KMS-11 (cell line): Measurements from ENCODE around the gene PCDH7.

Experiments used
- H2AFZ ChIP-seq: fragments of 200-600 bp; sonication (generic); 2 replicates; pipeline ENCODE4 v1.6.1; 2016; ENCODE audit warnings: antibody characterized with exemption, mixed run types, low read depth
- H3K27ac ChIP-seq: fragments of 200-600 bp; sonication (generic); 2 replicates; pipeline ENCODE4 v1.6.1; 2016; ENCODE audit warnings: mild to moderate bottlenecking, mixed run types
- H3K27me3 ChIP-seq: fragments of 200-600 bp; sonication (generic); 2 replicates; pipeline ENCODE4 v1.6.1; 2017; ENCODE audit warnings: mild to moderate bottlenecking, low read depth, mixed run types, moderate library complexity; ENCODE audit not compliant: insufficient read depth
- H3K36me3 ChIP-seq: fragments of 200-600 bp; sonication (generic); 2 replicates; pipeline ENCODE4 v1.6.1; 2017; ENCODE audit warnings: mild to moderate bottlenecking, mixed run types; ENCODE audit not compliant: insufficient read depth
- H3K4me1 ChIP-seq: fragments of 200-600 bp; sonication (generic); 2 replicates; pipeline ENCODE4 v1.6.1; 2016; ENCODE audit warnings: mild to moderate bottlenecking, low read depth, mixed run types; ENCODE audit not compliant: poor library complexity, severe bottlenecking
- H3K4me2 ChIP-seq: fragments of 200-600 bp; sonication (generic); 2 replicates; pipeline ENCODE4 v1.7.0; 2016; ENCODE audit warnings: mild to moderate bottlenecking, mixed run types
- H3K4me3 ChIP-seq: fragments of 200-600 bp; sonication (generic); IDR thresholded peaks from 2 replicates; pipeline ENCODE4 v1.6.1; 2017; ENCODE audit warnings: low read depth, low read length, mixed read lengths; ENCODE audit not compliant: insufficient read depth
- H3K79me2 ChIP-seq: fragments of 200-600 bp; sonication (generic); 2 replicates; pipeline ENCODE4 v1.6.1; 2016; ENCODE audit warnings: low read depth, mixed run types; ENCODE audit not compliant: insufficient read depth
- H3K9ac ChIP-seq: fragments of 200-600 bp; sonication (generic); 2 replicates; pipeline ENCODE4 v1.6.1; 2016; ENCODE audit warnings: mild to moderate bottlenecking, mixed run types
- H4K20me1 ChIP-seq: fragments of 200-600 bp; sonication (generic); 2 replicates; pipeline ENCODE4 v1.6.1; 2016; ENCODE audit warnings: mild to moderate bottlenecking, mixed run types; ENCODE audit not compliant: insufficient read depth
- CTCF ChIP-seq: fragments of 200-600 bp; sonication (generic); conservative IDR thresholded peaks from 2 replicates; pipeline ENCODE4 v1.6.1; 2017; ENCODE audit warnings: low read depth, mild to moderate bottlenecking, antibody characterized with exemption, low read length, moderate library complexity, mixed read lengths

PCDH7 gene

GRCh38 chr4:30722092-30722358 is 1.9 kb downstream of the PCDH7 start:
- TF ChIP-seq CTCF: no peak
- no peaks in the 10 kb centered on the region for H4K20me1 ChIP-seq
- H3K4me2 ChIP-seq: no peak overlapping the region
- no peak overlapping the region for H3K9ac ChIP-seq
- no peaks in the 10 kb centered on the region for H3K36me3 ChIP-seq
- H3K27ac ChIP-seq: no peak overlapping the region
- no peak overlapping the region for H3K4me3 ChIP-seq
- no peaks in the 10 kb centered on the region for H3K27me3 ChIP-seq
- no peak overlapping the region for H2AFZ ChIP-seq
- H3K79me2 ChIP-seq: no peaks in the 10 kb centered on the region
- no peaks in the 10 kb centered on the region for H3K4me1 ChIP-seq

GRCh38 chr4:30722359-30723200 is 2.4 kb downstream of the PCDH7 start:
- Histone ChIP-seq H3K9ac (no peak overlapping the region), H4K20me1 (no peaks in the 10 kb centered on the region), H2AFZ (no peak overlapping the region), H3K27ac (no peak overlapping the region), H3K36me3 (no peaks in the 10 kb centered on the region), H3K4me3 (no peak overlapping the region), H3K4me1 (no peaks in the 10 kb centered on the region), H3K27me3 (no peaks in the 10 kb centered on the region), H3K4me2 (no peak overlapping the region), H3K79me2 (no peaks in the 10 kb centered on the region)
- TF ChIP-seq CTCF: no peak

- Histone ChIP-seq H3K4me3 (no peak overlapping the region), H2AFZ (no peak overlapping the region), H3K36me3 (no peaks in the 10 kb centered on the region), H3K4me1 (no peaks in the 10 kb centered on the region), H4K20me1 (no peaks in the 10 kb centered on the region), H3K4me2 (no peak overlapping the region), H3K79me2 (no peaks in the 10 kb centered on the region), H3K9ac (no peak overlapping the region), H3K27me3 (no peaks in the 10 kb centered on the region), H3K27ac (no peak overlapping the region)
- no peak for TF ChIP-seq CTCF
These were observed 3.2 kb downstream of the PCDH7 start for GRCh38 chr4:30723201-30723955.

- H3K36me3 ChIP-seq: no peaks in the 10 kb centered on the region
- no peak overlapping the region for H3K4me2 ChIP-seq
- H3K9ac ChIP-seq: no peak overlapping the region
- H3K27me3 ChIP-seq: no peaks in the 10 kb centered on the region
- no peak overlapping the region for H3K27ac ChIP-seq
- H2AFZ ChIP-seq: no peak overlapping the region
- no peaks in the 10 kb centered on the region for H4K20me1 ChIP-seq
- TF ChIP-seq CTCF: no peak
- no peak overlapping the region for H3K4me3 ChIP-seq
- H3K4me1 ChIP-seq: no peaks in the 10 kb centered on the region
- H3K79me2 ChIP-seq: no peaks in the 10 kb centered on the region
These were observed 4.1 kb downstream of the PCDH7 start for GRCh38 chr4:30724247-30724646.
